RWPE2 (cell line): ENCODE data around the gene HGD.

ENCODE experiments used
- ATAC-seq: fragments of 200-7000 bp; cut with Tn5 transposase; 3 replicates; pipeline ENCODE4 v1.9.1; 2021; ENCODE audit warnings: low read depth
- DNase-seq: peaks from one replicate; pipeline ENCODE4 v3.0.0-alpha.2; 2020; ENCODE audit warnings: low spot score
- H3K27ac ChIP-seq: fragments of 450-650 bp; 2 replicates; pipeline ENCODE4 v1.5.1; 2017; ENCODE audit warnings: mild to moderate bottlenecking; ENCODE audit not compliant: poor library complexity, severe bottlenecking
- H3K27me3 ChIP-seq: fragments of 250-450 bp; sonication (Bioruptor Pico); 2 replicates; pipeline ENCODE4 v1.5.1; 2021; ENCODE audit warnings: mild to moderate bottlenecking, moderate library complexity; ENCODE audit not compliant: insufficient read depth, poor library complexity, severe bottlenecking
- H3K36me3 ChIP-seq: fragments of 250-450 bp; sonication (Bioruptor Pico); 2 replicates; pipeline ENCODE4 v1.5.1; 2020; ENCODE audit warnings: low read depth, mild to moderate bottlenecking, moderate library complexity
- H3K4me1 ChIP-seq: fragments of 250-450 bp; sonication (Bioruptor Pico); 2 replicates; pipeline ENCODE4 v1.5.1; 2021; ENCODE audit warnings: mild to moderate bottlenecking, moderate library complexity; ENCODE audit not compliant: insufficient read depth, poor library complexity, severe bottlenecking
- H3K4me3 ChIP-seq: fragments of 250-450 bp; sonication (Bioruptor Pico); 2 replicates; pipeline ENCODE4 v1.5.1; 2021; ENCODE audit warnings: mild to moderate bottlenecking, moderate library complexity; ENCODE audit not compliant: severe bottlenecking
- H3K9me3 ChIP-seq: fragments of 250-450 bp; sonication (Bioruptor Pico); 2 replicates; pipeline ENCODE4 v1.5.1; 2021; ENCODE audit warnings: mild to moderate bottlenecking, moderate library complexity; ENCODE audit not compliant: severe bottlenecking
- CTCF ChIP-seq: fragments of 450-650 bp; IDR thresholded peaks from one replicate; pipeline ENCODE4 v1.5.1; 2017; ENCODE audit warnings: mild to moderate bottlenecking, moderate library complexity; ENCODE audit not compliant: poor library complexity, severe bottlenecking

The HGD gene

GRCh38 chr3:120699333-120699732, 17.3 kb upstream of the HGD start:
- no peak for TF ChIP-seq CTCF
- no peak for DNase-seq
- H3K27me3 ChIP-seq, result no peaks in the 10 kb centered on the region
- no peak for ATAC-seq
- H3K36me3 ChIP-seq, result peaks cover 5% of the 10 kb centered on the region; the same call in 1 of the 2 replicates
- no peak overlapping the region for H3K27ac ChIP-seq
- no peak overlapping the region for H3K4me3 ChIP-seq
- H3K4me1 ChIP-seq, result no peaks in the 10 kb centered on the region
- H3K9me3 ChIP-seq, result no peaks in the 10 kb centered on the region

GRCh38 chr3:120693439-120694171, 11.6 kb upstream of the HGD start:
- ATAC-seq, result no peak; the same call in 2 of the 3 replicates
- Histone ChIP-seq H3K27me3 (no peaks in the 10 kb centered on the region), H3K4me1 (no peaks in the 10 kb centered on the region), H3K36me3 (no peaks in the 10 kb centered on the region), H3K9me3 (no peaks in the 10 kb centered on the region), H3K27ac (no peak overlapping the region), H3K4me3 (no peak overlapping the region)
- no peak for DNase-seq
- no peak for TF ChIP-seq CTCF

GRCh38 chr3:120689395-120689794, 7.4 kb upstream of the HGD start:
- H3K4me3 ChIP-seq, result no peak overlapping the region
- H3K4me1 ChIP-seq, result no peaks in the 10 kb centered on the region
- no peaks in the 10 kb centered on the region for H3K9me3 ChIP-seq
- no peak for TF ChIP-seq CTCF
- no peak for ATAC-seq
- no peak overlapping the region for H3K27ac ChIP-seq
- H3K27me3 ChIP-seq, result no peaks in the 10 kb centered on the region
- H3K36me3 ChIP-seq, result no peaks in the 10 kb centered on the region
- no peak for DNase-seq

- no peak for TF ChIP-seq CTCF
- no peak for DNase-seq
- no peaks in the 10 kb centered on the region for H3K4me1 ChIP-seq
- ATAC-seq, result no peak
- H3K9me3 ChIP-seq, result no peaks in the 10 kb centered on the region
- H3K27me3 ChIP-seq, result no peaks in the 10 kb centered on the region
- H3K36me3 ChIP-seq, result no peaks in the 10 kb centered on the region
- H3K4me3 ChIP-seq, result no peak overlapping the region
- H3K27ac ChIP-seq, result no peak overlapping the region
These were observed 6.1 kb upstream of the HGD start for GRCh38 chr3:120688121-120688520.

- H3K27ac ChIP-seq, result no peak overlapping the region
- no peaks in the 10 kb centered on the region for H3K27me3 ChIP-seq
- no peak overlapping the region for H3K4me3 ChIP-seq
- H3K4me1 ChIP-seq, result no peaks in the 10 kb centered on the region
- no peaks in the 10 kb centered on the region for H3K9me3 ChIP-seq
- DNase-seq, result no peak
- H3K36me3 ChIP-seq, result no peaks in the 10 kb centered on the region
- no peak for ATAC-seq
- TF ChIP-seq CTCF, result no peak
These were observed 3.4 kb upstream of the HGD start for GRCh38 chr3:120685411-120685810.
